Ectodermal cell (in vitro differentiated cells): ENCODE results near the gene PPP1R14D. TPM values are rescaled to one million over a fixed set of nuclear protein-coding genes. Genes with fewer than 3 reads are reported as not detected.
A peak's percentile ranks its signal among the peaks of the same experiment; 100 is the strongest.

ENCODE experiments used
- H3K27ac ChIP-seq: 2 replicates; pipeline ENCODE4 v1.7.0; 2013; ENCODE audit warnings: mild to moderate bottlenecking, low read depth, low read length; ENCODE audit not compliant: insufficient read depth, poor library complexity, severe bottlenecking
- H3K27me3 ChIP-seq: 2 replicates; pipeline ENCODE4 v1.7.0; 2013; ENCODE audit warnings: mild to moderate bottlenecking, low read length; ENCODE audit not compliant: insufficient read depth, control insufficient read depth, poor library complexity, severe bottlenecking
- H3K36me3 ChIP-seq: one replicate; pipeline ENCODE4 v1.7.0; 2013; ENCODE audit warnings: low read length; ENCODE audit not compliant: control insufficient read depth, insufficient read depth
- H3K4me1 ChIP-seq: one replicate; pipeline ENCODE4 v1.7.0; 2013; ENCODE audit warnings: low read length; ENCODE audit not compliant: control insufficient read depth, insufficient read depth
- H3K4me3 ChIP-seq: 2 replicates; pipeline ENCODE4 v1.7.0; 2013; ENCODE audit warnings: low read depth, low read length, control low read depth; ENCODE audit not compliant: insufficient read depth
- H3K9me3 ChIP-seq: 2 replicates; pipeline ENCODE4 v1.7.0; 2013; ENCODE audit warnings: mild to moderate bottlenecking, low read length, moderate library complexity; ENCODE audit not compliant: control insufficient read depth
- WGBS, 2 experiments: methylation state at CpG; one replicate each; pipeline ENCODE4 v1.1.7; 2013; ENCODE audit warnings: missing lambda C conversion rate in 2 of 2; 5-methylcytosine and 5-hydroxymethylcytosine counted together
- polyA plus RNA-seq, 4 experiments: library from polyadenylated mRNA; stranded (reverse); fragments of 50-300 nt; gene quantifications; one replicate each; pipeline ENCODE4 v1.2.3, GENCODE V29; 2013

Gene PPP1R14D
- not detected for polyA plus RNA-seq (2013, experiment 1 of 4)
- polyA plus RNA-seq (2013, experiment 2 of 4) = not detected
- polyA plus RNA-seq (2013, experiment 3 of 4) = not detected
- not detected for polyA plus RNA-seq (2013, experiment 4 of 4)

- Histone ChIP-seq H3K4me1 (no peaks in the 10 kb centered on the region), H3K4me3 (no peak within 1 kb of the TSS), H3K27ac (no peak within 1 kb of the TSS), H3K9me3 (no peaks in the 10 kb centered on the region), H3K27me3 (no peaks in the 10 kb centered on the region), H3K36me3 (no peaks in the 10 kb centered on the region)
- 93 to 94% methylated on average over 6 of the region's 6 CpGs for WGBS, 2 experiments
These were observed at the start of gene PPP1R14D for GRCh38 chr15:40828447-40829036. TSS of gene PPP1R14D (minus strand) at chr15:40828708. CDS start at chr15:40828641, 67 bp downstream.

GRCh38 chr15:40877694-40878093 is 49.2 kb upstream of the PPP1R14D start:
- Histone ChIP-seq H3K27ac (no peak overlapping the region), H3K27me3 (peaks cover 23% of the 10 kb centered on the region), H3K36me3 (no peaks in the 10 kb centered on the region), H3K4me3 (no peak overlapping the region), H3K9me3 (no peaks in the 10 kb centered on the region), H3K4me1 (no peaks in the 10 kb centered on the region)
- WGBS, 2 experiments = 77 to 82% methylated on average over 2 of the region's 2 CpGs

GRCh38 chr15:40875991-40876730 is 47.7 kb upstream of the PPP1R14D start:
- Histone ChIP-seq H3K27me3 (peaks cover 27% of the 10 kb centered on the region), H3K9me3 (no peaks in the 10 kb centered on the region), H3K4me1 (no peaks in the 10 kb centered on the region), H3K4me3 (no peak overlapping the region), H3K27ac (no peak overlapping the region), H3K36me3 (no peaks in the 10 kb centered on the region)
- 92 to 95% methylated on average over 6 of the region's 6 CpGs for WGBS, 2 experiments

- WGBS, 2 experiments = 1% methylated on average over 74 of the region's 74 CpGs
- H3K4me3 ChIP-seq = peak within 1 kb of the TSS; percentile 52
- no peaks in the 10 kb centered on the region for H3K4me1 ChIP-seq
- H3K27me3 ChIP-seq = peaks cover 27% of the 10 kb centered on the region
- no peak within 1 kb of the TSS for H3K27ac ChIP-seq
- H3K36me3 ChIP-seq = no peaks in the 10 kb centered on the region
- no peaks in the 10 kb centered on the region for H3K9me3 ChIP-seq
These were observed 45.4 kb upstream of the PPP1R14D start, which contains the start of gene RHOV for GRCh38 chr15:40873694-40874561. TSS of gene RHOV (minus strand) at chr15:40874234. CDS start at chr15:40874139, 95 bp downstream.

- H3K4me1 ChIP-seq = no peaks in the 10 kb centered on the region
- peaks cover 27% of the 10 kb centered on the region for H3K27me3 ChIP-seq
- H3K9me3 ChIP-seq = no peaks in the 10 kb centered on the region
- H3K36me3 ChIP-seq = no peaks in the 10 kb centered on the region
- WGBS, 2 experiments = 73 to 75% methylated on average over 33 of the region's 33 CpGs
- H3K27ac ChIP-seq = no peak overlapping the region
- peak overlapping the region; percentile 52 for H3K4me3 ChIP-seq
These were observed 44.5 kb upstream of the PPP1R14D start for GRCh38 chr15:40872791-40873693.

- Histone ChIP-seq H3K9me3 (no peaks in the 10 kb centered on the region), H3K4me3 (no peak overlapping the region), H3K36me3 (no peaks in the 10 kb centered on the region), H3K27ac (no peak overlapping the region), H3K4me1 (no peaks in the 10 kb centered on the region), H3K27me3 (peaks cover 27% of the 10 kb centered on the region)
- 80 to 81% methylated on average over 13 of the region's 13 CpGs for WGBS, 2 experiments
These were observed 43.5 kb upstream of the PPP1R14D start for GRCh38 chr15:40871749-40872617.

- no peaks in the 10 kb centered on the region for H3K9me3 ChIP-seq
- H3K27ac ChIP-seq = no peak overlapping the region
- WGBS, 2 experiments = 93 to 100% methylated on average over 1 of the region's 1 CpG
- no peaks in the 10 kb centered on the region for H3K36me3 ChIP-seq
- peaks cover 27% of the 10 kb centered on the region for H3K27me3 ChIP-seq
- no peaks in the 10 kb centered on the region for H3K4me1 ChIP-seq
- H3K4me3 ChIP-seq = no peak overlapping the region
These were observed 42.2 kb upstream of the PPP1R14D start for GRCh38 chr15:40870716-40871115.

GRCh38 chr15:40869686-40870085 is 41.2 kb upstream of the PPP1R14D start:
- H3K9me3 ChIP-seq = no peaks in the 10 kb centered on the region
- H3K36me3 ChIP-seq = no peaks in the 10 kb centered on the region
- WGBS, 2 experiments = 82 to 84% methylated on average over 5 of the region's 5 CpGs
- H3K27me3 ChIP-seq = peaks cover 24% of the 10 kb centered on the region
- no peak overlapping the region for H3K4me3 ChIP-seq
- no peak overlapping the region for H3K27ac ChIP-seq
- H3K4me1 ChIP-seq = no peaks in the 10 kb centered on the region

- H3K9me3 ChIP-seq = no peaks in the 10 kb centered on the region
- no peaks in the 10 kb centered on the region for H3K36me3 ChIP-seq
- WGBS, 2 experiments = 78 to 98% methylated on average over 4 of the region's 4 CpGs
- no peaks in the 10 kb centered on the region for H3K27me3 ChIP-seq
- H3K4me1 ChIP-seq = no peaks in the 10 kb centered on the region
- no peak overlapping the region for H3K4me3 ChIP-seq
- H3K27ac ChIP-seq = no peak overlapping the region
These were observed 38.7 kb upstream of the PPP1R14D start for GRCh38 chr15:40867199-40867598.
